PFSK-1 (cell line): ENCODE data around the gene SLC28A1.

Experiments used
- FOXP2 ChIP-seq: optimal IDR thresholded peaks from 2 replicates; pipeline ENCODE3; 2011; ENCODE audit warnings: borderline replicate concordance, control low read depth, inconsistent platforms; ENCODE audit not compliant: insufficient read depth; ENCODE audit errors: extremely low read length, extremely low read depth
- POLR2AphosphoS5 ChIP-seq: IDR thresholded peaks from 2 replicates; pipeline ENCODE4 v1.6.1; 2012; ENCODE audit warnings: low read depth, mild to moderate bottlenecking, control low read depth, low read length, moderate library complexity
- SIN3A ChIP-seq: IDR thresholded peaks from 2 replicates; pipeline ENCODE4 v1.6.1; 2012; ENCODE audit warnings: mild to moderate bottlenecking, low read length, moderate library complexity, borderline replicate concordance; ENCODE audit not compliant: insufficient read depth
- TAF1 ChIP-seq: IDR thresholded peaks from 2 replicates; pipeline ENCODE4 v1.6.1; 2012; ENCODE audit warnings: low read length, control low read depth, borderline replicate concordance; ENCODE audit not compliant: insufficient read depth
- TF ChIP-seq, protein P1 (sequence below), 2 experiments: IDR thresholded peaks; 2 replicates each; pipeline versions ENCODE4 v1.6.1 to v1.8.0; 2011 to 2012; ENCODE audit warnings: low read depth in 2 of 2, low read length in 2 of 2, control low read depth in 1 of 2, inconsistent platforms in 1 of 2, mild to moderate bottlenecking in 1 of 2, moderate library complexity in 1 of 2; ENCODE audit not compliant: insufficient read depth in 1 of 2

SLC28A1 gene

GRCh38 chr15:84979651-84980050 lies 95.2 kb downstream of the SLC28A1 start:
- TF ChIP-seq TAF1 (no peak), SIN3A (no peak), FOXP2 (no peak)

DNA sequence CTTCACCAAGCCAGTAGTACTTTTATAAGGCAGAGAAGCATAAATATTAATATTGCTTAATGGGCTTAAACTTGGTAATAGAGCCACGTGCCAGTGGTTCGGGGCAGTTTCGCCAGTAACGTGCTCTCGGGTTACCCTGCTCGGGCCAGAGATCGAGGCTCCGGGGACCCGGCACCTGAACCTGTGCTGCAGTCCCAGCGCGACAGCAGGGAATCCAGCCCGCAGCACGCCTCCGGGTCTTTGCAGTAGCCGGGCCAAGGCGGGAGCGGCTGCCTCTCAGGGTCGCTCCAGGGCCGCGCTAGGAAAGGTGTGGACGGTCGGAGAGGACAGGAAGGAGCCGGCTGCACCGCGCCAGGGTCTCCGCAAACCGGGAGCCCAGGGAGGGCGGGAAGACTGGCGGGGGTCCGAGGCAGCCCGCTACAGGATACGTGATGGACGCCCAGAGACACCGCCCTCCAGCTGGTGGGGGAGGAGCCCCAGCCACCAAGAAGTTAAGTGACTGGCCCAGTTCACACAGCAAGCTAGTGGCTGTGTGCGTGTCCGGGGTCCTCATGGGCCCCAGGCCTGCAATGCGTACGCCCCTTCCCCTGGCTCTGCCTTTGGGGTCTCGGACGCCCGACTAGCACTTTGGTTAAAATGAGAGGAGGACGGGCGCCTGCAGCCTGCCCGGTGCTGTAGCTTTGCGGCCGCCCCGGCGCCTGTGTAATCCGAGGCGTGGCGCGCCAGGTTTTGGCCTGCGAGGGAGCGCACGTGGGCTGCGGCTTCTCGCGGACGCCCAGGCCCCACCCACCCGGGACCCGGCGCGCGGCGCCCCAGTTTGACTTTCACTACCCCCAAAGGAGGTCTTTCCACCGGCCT lies 96.0 kb downstream of the SLC28A1 start:
- peak; percentile 45; the same call in 1 of the 2 replicates for TF ChIP-seq POLR2AphosphoS5
- peak; percentile 89 for TF ChIP-seq FOXP2
- peak; percentile 97; the same call in 1 of the 2 replicates for TF ChIP-seq SIN3A
- TF ChIP-seq, protein P1, sequence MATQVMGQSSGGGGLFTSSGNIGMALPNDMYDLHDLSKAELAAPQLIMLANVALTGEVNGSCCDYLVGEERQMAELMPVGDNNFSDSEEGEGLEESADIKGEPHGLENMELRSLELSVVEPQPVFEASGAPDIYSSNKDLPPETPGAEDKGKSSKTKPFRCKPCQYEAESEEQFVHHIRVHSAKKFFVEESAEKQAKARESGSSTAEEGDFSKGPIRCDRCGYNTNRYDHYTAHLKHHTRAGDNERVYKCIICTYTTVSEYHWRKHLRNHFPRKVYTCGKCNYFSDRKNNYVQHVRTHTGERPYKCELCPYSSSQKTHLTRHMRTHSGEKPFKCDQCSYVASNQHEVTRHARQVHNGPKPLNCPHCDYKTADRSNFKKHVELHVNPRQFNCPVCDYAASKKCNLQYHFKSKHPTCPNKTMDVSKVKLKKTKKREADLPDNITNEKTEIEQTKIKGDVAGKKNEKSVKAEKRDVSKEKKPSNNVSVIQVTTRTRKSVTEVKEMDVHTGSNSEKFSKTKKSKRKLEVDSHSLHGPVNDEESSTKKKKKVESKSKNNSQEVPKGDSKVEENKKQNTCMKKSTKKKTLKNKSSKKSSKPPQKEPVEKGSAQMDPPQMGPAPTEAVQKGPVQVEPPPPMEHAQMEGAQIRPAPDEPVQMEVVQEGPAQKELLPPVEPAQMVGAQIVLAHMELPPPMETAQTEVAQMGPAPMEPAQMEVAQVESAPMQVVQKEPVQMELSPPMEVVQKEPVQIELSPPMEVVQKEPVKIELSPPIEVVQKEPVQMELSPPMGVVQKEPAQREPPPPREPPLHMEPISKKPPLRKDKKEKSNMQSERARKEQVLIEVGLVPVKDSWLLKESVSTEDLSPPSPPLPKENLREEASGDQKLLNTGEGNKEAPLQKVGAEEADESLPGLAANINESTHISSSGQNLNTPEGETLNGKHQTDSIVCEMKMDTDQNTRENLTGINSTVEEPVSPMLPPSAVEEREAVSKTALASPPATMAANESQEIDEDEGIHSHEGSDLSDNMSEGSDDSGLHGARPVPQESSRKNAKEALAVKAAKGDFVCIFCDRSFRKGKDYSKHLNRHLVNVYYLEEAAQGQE (IDR thresholded peaks at IDR 0.05; ENCODE audit: insufficient read depth in 1 of 2, low read depth in 2 of 2, low read length in 2 of 2), result no peak
- peak; percentile 50; the same call in 1 of the 2 replicates for TF ChIP-seq TAF1

DNA sequence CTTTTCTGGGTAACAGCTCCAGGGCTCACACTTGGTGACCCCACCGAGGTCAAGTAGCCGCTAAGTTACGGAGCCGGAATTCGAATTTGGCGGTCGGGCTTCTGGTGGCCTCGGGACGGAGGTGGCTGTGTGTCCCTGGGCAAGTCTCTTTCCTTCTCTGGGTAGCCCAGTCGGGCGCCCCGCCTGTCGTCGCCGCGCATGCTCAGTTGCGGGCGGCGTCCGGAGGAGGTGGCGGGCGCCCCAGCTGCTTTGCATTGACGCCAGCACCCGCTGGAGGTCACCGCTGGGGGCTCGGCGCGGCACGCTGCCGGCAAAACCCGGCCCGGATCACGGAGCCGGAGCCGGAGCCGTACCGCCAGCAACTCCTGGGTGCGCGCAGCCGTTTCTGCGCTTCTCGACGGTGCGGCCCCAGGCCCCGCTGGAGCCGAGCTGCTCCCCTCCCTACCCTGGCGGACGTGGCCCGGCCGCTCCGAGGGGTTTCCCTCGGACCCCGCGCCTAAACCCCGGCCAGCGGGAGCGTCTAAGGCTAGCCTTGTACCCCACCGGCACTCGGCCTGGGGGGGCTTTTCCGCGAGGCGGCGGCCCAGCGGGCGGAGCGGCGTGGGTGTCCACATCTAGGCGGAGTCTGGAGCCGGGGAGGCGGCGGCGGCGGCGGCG lies 96.7 kb downstream of the SLC28A1 start:
- TF ChIP-seq, protein P1 (IDR thresholded peaks at IDR 0.05; ENCODE audit: insufficient read depth in 1 of 2, low read depth in 2 of 2, low read length in 2 of 2), result peak in 1 of 2 experiments; percentile 38; a peak in 1 of 4 replicates
- no peak; the same call in none of the 2 replicates for TF ChIP-seq POLR2AphosphoS5
- TF ChIP-seq FOXP2, result peak; percentile 99
- TF ChIP-seq TAF1, result peak; percentile 63; the same call in 1 of the 2 replicates
- TF ChIP-seq SIN3A, result peak; percentile 89; the same call in 1 of the 2 replicates

- TF ChIP-seq TAF1, result no peak
- no peak for TF ChIP-seq FOXP2
- TF ChIP-seq SIN3A, result no peak
- no peak for TF ChIP-seq POLR2AphosphoS5
- TF ChIP-seq, protein P1 (IDR thresholded peaks at IDR 0.05; ENCODE audit: insufficient read depth in 1 of 2, low read depth in 2 of 2, low read length in 2 of 2), result no peak
Observed at GRCh38 chr15:84981711-84982300, 97.3 kb downstream of the SLC28A1 start, which contains the start of gene PDE8A. Gene PDE8A, plus strand, starts transcription at chr15:84981856. Its CDS starts 307 bp downstream, at chr15:84982163.

GRCh38 chr15:84982301-84982920 lies 97.9 kb downstream of the SLC28A1 start:
- peak; percentile 23; the same call in 1 of the 2 replicates for TF ChIP-seq SIN3A
- TF ChIP-seq, protein P1 (IDR thresholded peaks at IDR 0.05; ENCODE audit: insufficient read depth in 1 of 2, low read depth in 2 of 2, low read length in 2 of 2), result no peak
